OCI-LY3 (cell line): ENCODE data around the gene CLCN3.

Source experiments
- EZH2phosphoT487 ChIP-seq: fragments of 200-600 bp; shearing (Covaris generic); IDR thresholded peaks from 2 replicates; pipeline ENCODE4 v1.6.1; 2018; ENCODE audit warnings: antibody characterized with exemption, mixed run types, low read depth
- TF ChIP-seq, protein P1 (sequence below): fragments of 200-600, 300-600 bp; sonication (generic); IDR thresholded peaks from 2 replicates; pipeline ENCODE4 v1.5.1; 2014; ENCODE audit warnings: antibody characterized with exemption, low read length, low read depth

- TF ChIP-seq EZH2phosphoT487 = no peak
- TF ChIP-seq, protein P1, sequence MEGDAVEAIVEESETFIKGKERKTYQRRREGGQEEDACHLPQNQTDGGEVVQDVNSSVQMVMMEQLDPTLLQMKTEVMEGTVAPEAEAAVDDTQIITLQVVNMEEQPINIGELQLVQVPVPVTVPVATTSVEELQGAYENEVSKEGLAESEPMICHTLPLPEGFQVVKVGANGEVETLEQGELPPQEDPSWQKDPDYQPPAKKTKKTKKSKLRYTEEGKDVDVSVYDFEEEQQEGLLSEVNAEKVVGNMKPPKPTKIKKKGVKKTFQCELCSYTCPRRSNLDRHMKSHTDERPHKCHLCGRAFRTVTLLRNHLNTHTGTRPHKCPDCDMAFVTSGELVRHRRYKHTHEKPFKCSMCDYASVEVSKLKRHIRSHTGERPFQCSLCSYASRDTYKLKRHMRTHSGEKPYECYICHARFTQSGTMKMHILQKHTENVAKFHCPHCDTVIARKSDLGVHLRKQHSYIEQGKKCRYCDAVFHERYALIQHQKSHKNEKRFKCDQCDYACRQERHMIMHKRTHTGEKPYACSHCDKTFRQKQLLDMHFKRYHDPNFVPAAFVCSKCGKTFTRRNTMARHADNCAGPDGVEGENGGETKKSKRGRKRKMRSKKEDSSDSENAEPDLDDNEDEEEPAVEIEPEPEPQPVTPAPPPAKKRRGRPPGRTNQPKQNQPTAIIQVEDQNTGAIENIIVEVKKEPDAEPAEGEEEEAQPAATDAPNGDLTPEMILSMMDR = no peak
These were observed 2.2 kb downstream of the CLCN3 start for GRCh38 chr4:169622566-169622965.
